ENCODE measurements around the gene STAC3. TPM values are rescaled to one million over a fixed set of nuclear protein-coding genes. Genes with fewer than 3 reads are reported as not detected.
A peak's percentile ranks its signal among the peaks of the same experiment; 100 is the strongest.

STAC3 gene
- total RNA-seq, 1 experiment from 2014 or later, result 3.3 TPM

DNA sequence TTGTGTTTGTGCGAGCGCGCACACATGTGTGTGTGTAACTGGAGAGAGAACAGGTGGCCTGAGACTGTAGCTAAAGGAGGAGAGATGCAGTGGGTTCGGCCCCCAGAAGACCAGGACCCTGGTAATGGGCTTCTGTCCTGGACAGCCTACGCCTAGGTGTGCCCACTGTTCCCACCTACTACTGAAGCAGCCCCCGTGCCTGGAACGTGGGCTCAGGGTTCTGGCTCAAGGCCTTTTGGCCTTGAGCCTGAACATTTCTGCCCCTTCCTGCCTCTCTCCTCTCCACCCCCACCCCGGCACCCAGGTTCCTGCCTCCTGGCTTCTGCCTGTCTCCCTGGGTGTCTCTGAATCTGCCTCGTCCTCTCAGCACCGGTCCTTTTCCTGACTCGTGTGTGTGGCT, 35.9 kb downstream of the STAC3 start (continued):
- TF ChIP-seq JAZF1 (CRISPR knock-in tag; IDR thresholded peaks at IDR 0.05), result no peak
- no peak for TF ChIP-seq ELF4 (CRISPR knock-in tag; IDR thresholded peaks at IDR 0.05; ENCODE audit: low read depth)
- TF ChIP-seq, protein P1, sequence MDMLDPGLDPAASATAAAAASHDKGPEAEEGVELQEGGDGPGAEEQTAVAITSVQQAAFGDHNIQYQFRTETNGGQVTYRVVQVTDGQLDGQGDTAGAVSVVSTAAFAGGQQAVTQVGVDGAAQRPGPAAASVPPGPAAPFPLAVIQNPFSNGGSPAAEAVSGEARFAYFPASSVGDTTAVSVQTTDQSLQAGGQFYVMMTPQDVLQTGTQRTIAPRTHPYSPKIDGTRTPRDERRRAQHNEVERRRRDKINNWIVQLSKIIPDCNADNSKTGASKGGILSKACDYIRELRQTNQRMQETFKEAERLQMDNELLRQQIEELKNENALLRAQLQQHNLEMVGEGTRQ (CRISPR knock-in tag; IDR thresholded peaks at IDR 0.05), result no peak

DNA sequence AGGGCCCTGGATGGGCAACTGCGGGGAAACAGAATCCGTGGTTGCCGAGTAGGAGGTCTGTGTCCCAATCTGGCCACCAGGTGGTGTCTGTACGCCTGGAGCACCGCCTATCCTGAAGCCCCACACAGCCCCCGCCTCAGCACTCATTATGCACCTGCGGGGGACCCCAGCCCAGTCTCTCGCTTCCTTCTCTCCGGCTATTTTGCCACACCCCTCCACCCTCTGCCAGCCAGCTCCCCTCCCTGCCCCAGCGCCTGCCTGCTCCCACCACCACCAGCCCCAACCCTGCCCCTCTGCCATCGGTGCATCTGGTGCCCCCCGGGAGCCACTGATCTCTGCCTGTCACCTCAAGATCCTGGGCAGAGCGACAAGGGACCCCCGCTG, 36.6 kb downstream of the STAC3 start:
- CTCF ChIA-PET, result interaction anchor here (0.6 to 8.5 kb wide), 38 partner anchors 8 to 399 kb away, joined by 3 to 415 read pairs (median 8); partner anchors contain the start of genes GLI1, INHBE, LRP1 and SHMT2
- TF ChIP-seq, protein P2, sequence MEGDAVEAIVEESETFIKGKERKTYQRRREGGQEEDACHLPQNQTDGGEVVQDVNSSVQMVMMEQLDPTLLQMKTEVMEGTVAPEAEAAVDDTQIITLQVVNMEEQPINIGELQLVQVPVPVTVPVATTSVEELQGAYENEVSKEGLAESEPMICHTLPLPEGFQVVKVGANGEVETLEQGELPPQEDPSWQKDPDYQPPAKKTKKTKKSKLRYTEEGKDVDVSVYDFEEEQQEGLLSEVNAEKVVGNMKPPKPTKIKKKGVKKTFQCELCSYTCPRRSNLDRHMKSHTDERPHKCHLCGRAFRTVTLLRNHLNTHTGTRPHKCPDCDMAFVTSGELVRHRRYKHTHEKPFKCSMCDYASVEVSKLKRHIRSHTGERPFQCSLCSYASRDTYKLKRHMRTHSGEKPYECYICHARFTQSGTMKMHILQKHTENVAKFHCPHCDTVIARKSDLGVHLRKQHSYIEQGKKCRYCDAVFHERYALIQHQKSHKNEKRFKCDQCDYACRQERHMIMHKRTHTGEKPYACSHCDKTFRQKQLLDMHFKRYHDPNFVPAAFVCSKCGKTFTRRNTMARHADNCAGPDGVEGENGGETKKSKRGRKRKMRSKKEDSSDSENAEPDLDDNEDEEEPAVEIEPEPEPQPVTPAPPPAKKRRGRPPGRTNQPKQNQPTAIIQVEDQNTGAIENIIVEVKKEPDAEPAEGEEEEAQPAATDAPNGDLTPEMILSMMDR (IDR thresholded peaks at IDR 0.05), result peak; percentile 59; the same call in 1 of the 2 replicates
- TF ChIP-seq MXD4 (CRISPR knock-in tag; IDR thresholded peaks at IDR 0.05; ENCODE audit: borderline replicate concordance), result no peak
- TF ChIP-seq, protein P3, sequence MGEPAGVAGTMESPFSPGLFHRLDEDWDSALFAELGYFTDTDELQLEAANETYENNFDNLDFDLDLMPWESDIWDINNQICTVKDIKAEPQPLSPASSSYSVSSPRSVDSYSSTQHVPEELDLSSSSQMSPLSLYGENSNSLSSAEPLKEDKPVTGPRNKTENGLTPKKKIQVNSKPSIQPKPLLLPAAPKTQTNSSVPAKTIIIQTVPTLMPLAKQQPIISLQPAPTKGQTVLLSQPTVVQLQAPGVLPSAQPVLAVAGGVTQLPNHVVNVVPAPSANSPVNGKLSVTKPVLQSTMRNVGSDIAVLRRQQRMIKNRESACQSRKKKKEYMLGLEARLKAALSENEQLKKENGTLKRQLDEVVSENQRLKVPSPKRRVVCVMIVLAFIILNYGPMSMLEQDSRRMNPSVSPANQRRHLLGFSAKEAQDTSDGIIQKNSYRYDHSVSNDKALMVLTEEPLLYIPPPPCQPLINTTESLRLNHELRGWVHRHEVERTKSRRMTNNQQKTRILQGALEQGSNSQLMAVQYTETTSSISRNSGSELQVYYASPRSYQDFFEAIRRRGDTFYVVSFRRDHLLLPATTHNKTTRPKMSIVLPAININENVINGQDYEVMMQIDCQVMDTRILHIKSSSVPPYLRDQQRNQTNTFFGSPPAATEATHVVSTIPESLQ (CRISPR knock-in tag; IDR thresholded peaks at IDR 0.05), result no peak
- TF ChIP-seq KAT7 (CRISPR knock-in tag; IDR thresholded peaks at IDR 0.05; ENCODE audit: borderline replicate concordance), result no peak
- TF ChIP-seq, protein P4, sequence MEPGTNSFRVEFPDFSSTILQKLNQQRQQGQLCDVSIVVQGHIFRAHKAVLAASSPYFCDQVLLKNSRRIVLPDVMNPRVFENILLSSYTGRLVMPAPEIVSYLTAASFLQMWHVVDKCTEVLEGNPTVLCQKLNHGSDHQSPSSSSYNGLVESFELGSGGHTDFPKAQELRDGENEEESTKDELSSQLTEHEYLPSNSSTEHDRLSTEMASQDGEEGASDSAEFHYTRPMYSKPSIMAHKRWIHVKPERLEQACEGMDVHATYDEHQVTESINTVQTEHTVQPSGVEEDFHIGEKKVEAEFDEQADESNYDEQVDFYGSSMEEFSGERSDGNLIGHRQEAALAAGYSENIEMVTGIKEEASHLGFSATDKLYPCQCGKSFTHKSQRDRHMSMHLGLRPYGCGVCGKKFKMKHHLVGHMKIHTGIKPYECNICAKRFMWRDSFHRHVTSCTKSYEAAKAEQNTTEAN (CRISPR knock-in tag; IDR thresholded peaks at IDR 0.05), result 0 out of 2 replicates have a peak, but pooled peaks have one; percentile 30
- TF ChIP-seq, protein P1 (CRISPR knock-in tag; IDR thresholded peaks at IDR 0.05), result no peak
- no peak for TF ChIP-seq ELF4 (CRISPR knock-in tag; IDR thresholded peaks at IDR 0.05; ENCODE audit: low read depth)
- TF ChIP-seq ZNF219 (CRISPR knock-in tag; IDR thresholded peaks at IDR 0.05; ENCODE audit: borderline replicate concordance), result no peak
- no peak for TF ChIP-seq NFATC4 (CRISPR knock-in tag; IDR thresholded peaks at IDR 0.05)
- no peak for TF ChIP-seq ZNF423 (CRISPR knock-in tag; IDR thresholded peaks at IDR 0.05)
- no peak for TF ChIP-seq ZNF121 (CRISPR knock-in tag; IDR thresholded peaks at IDR 0.05)
- TF ChIP-seq SP1 (CRISPR knock-in tag; conservative IDR thresholded peaks at IDR 0.05), result peak; percentile 51
- TF ChIP-seq, protein P5, sequence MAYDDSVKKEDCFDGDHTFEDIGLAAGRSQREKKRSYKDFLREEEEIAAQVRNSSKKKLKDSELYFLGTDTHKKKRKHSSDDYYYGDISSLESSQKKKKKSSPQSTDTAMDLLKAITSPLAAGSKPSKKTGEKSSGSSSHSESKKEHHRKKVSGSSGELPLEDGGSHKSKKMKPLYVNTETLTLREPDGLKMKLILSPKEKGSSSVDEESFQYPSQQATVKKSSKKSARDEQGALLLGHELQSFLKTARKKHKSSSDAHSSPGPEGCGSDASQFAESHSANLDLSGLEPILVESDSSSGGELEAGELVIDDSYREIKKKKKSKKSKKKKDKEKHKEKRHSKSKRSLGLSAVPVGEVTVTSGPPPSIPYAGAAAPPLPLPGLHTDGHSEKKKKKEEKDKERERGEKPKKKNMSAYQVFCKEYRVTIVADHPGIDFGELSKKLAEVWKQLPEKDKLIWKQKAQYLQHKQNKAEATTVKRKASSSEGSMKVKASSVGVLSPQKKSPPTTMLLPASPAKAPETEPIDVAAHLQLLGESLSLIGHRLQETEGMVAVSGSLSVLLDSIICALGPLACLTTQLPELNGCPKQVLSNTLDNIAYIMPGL (CRISPR knock-in tag; IDR thresholded peaks at IDR 0.05), result 0 out of 2 replicates have a peak, but pooled peaks have one; percentile 31
- TF ChIP-seq ZNF138 (CRISPR knock-in tag; conservative IDR thresholded peaks at IDR 0.05), result no peak
- 0 out of 2 replicates have a peak, but pooled peaks have one; percentile 36 for TF ChIP-seq CREM (CRISPR knock-in tag; IDR thresholded peaks at IDR 0.05)
- TF ChIP-seq, protein P6, sequence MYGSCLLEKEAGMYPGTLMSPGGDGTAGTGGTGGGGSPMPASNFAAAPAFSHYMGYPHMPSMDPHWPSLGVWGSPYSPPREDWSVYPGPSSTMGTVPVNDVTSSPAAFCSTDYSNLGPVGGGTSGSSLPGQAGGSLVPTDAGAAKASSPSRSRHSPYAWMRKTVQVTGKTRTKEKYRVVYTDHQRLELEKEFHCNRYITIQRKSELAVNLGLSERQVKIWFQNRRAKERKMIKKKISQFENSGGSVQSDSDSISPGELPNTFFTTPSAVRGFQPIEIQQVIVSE (CRISPR knock-in tag; IDR thresholded peaks at IDR 0.05; ENCODE audit: borderline replicate concordance), result no peak
- peak; percentile 50 for ATAC-seq
- no peaks in the 10 kb centered on the region for H3K9me3 Mint-ChIP-seq
- peaks cover 56% of the 10 kb centered on the region for H3K27me3 Mint-ChIP-seq (ENCODE audit: low read depth)
- peaks cover 6% of the 10 kb centered on the region for H3K36me3 Mint-ChIP-seq
- peak overlapping the region; percentile 53 for H3K4me3 Mint-ChIP-seq
- H3K4me1 Mint-ChIP-seq, result peaks cover 37% of the 10 kb centered on the region
- peak; percentile 89 for DNase-seq (ENCODE audit: low spot score)
- H3K27ac Mint-ChIP-seq, result no peak overlapping the region; the same call in 1 of the 2 replicates
- POLR2A ChIA-PET, result interaction anchor here (1.0 to 3.0 kb wide), 10 partner anchors 10 to 241 kb away, joined by 3 to 18 read pairs (median 8); partner anchors contain the start of genes INHBE and SHMT2
